Liver (tissue), 9 donors: ENCODE measurements around the gene GOLGA6L7. TPM values are rescaled to one million over a fixed set of nuclear protein-coding genes. Genes with fewer than 3 reads are reported as not detected.

Experiments
- DNase-seq: peaks from one replicate; pipeline ENCODE4 v3.0.0-alpha.2; 2017; ENCODE audit warnings: low spot score
- H3K27ac ChIP-seq, 2 donors: one replicate each; pipeline ENCODE4 v1.7.0; 2013; ENCODE audit warnings: inconsistent platforms in 2 of 2, low read length in 2 of 2, control low read depth in 1 of 2, low read depth in 1 of 2, mild to moderate bottlenecking in 1 of 2
- H3K27me3 ChIP-seq, 4 donors: one replicate each; pipeline versions ENCODE4 v1.6.1 to v1.7.0; 2013; ENCODE audit warnings: low read length in 3 of 4, inconsistent platforms in 1 of 4, mild to moderate bottlenecking in 1 of 4, moderate library complexity in 1 of 4; ENCODE audit not compliant: control insufficient read depth in 4 of 4, insufficient read depth in 4 of 4
- H3K36me3 ChIP-seq, 4 donors: one replicate each; pipeline versions ENCODE4 v1.6.1 to v1.7.0; 2013; ENCODE audit warnings: low read length in 3 of 4, mild to moderate bottlenecking in 3 of 4, low read depth in 1 of 4, moderate library complexity in 1 of 4; ENCODE audit not compliant: control insufficient read depth in 4 of 4, insufficient read depth in 3 of 4
- H3K4me1 ChIP-seq, 4 donors: one replicate each; pipeline versions ENCODE4 v1.6.1 to v1.7.0; 2013; ENCODE audit warnings: low read length in 3 of 4, mild to moderate bottlenecking in 3 of 4, moderate library complexity in 1 of 4; ENCODE audit not compliant: control insufficient read depth in 4 of 4, insufficient read depth in 4 of 4
- H3K4me3 ChIP-seq, 3 donors: one replicate each; pipeline versions ENCODE4 v1.6.1 to v1.7.0; 2013; ENCODE audit warnings: low read length in 3 of 3, control low read depth in 1 of 3, low read depth in 1 of 3, mild to moderate bottlenecking in 1 of 3
- H3K9ac ChIP-seq, 2 donors: one replicate each; pipeline ENCODE4 v1.7.0; 2013; ENCODE audit warnings: low read length in 2 of 2, mild to moderate bottlenecking in 2 of 2, moderate library complexity in 2 of 2, control low read depth in 1 of 2, low read depth in 1 of 2
- H3K9me3 ChIP-seq, 4 donors: one replicate each; pipeline versions ENCODE4 v1.6.1 to v1.7.0; 2013; ENCODE audit warnings: low read length in 3 of 4; ENCODE audit not compliant: control insufficient read depth in 4 of 4
- ATF3 ChIP-seq: IDR thresholded peaks from 2 replicates; pipeline ENCODE4 v1.6.1; 2016; ENCODE audit warnings: antibody characterized with exemption
- EGR1 ChIP-seq, 2 donors: IDR thresholded peaks; 2 replicates each; pipeline ENCODE4 v1.6.1; 2016 to 2018; ENCODE audit warnings: antibody characterized with exemption in 2 of 2, low read depth in 2 of 2
- FOXA1 ChIP-seq: IDR thresholded peaks from 2 replicates; pipeline ENCODE4 v1.6.1; 2016; ENCODE audit warnings: antibody characterized with exemption
- GABPA ChIP-seq, 2 donors: IDR thresholded peaks in 1 of 2; conservative IDR thresholded peaks in 1 of 2; 2 replicates each; pipeline ENCODE4 v1.6.1; 2016; ENCODE audit warnings: antibody characterized with exemption in 2 of 2, mild to moderate bottlenecking in 1 of 2, moderate library complexity in 1 of 2
- HNF4A ChIP-seq, 2 donors: conservative IDR thresholded peaks; 2 replicates each; pipeline ENCODE4 v1.6.1; 2016; ENCODE audit warnings: antibody characterized with exemption in 2 of 2, mild to moderate bottlenecking in 2 of 2
- HNF4G ChIP-seq: IDR thresholded peaks from 2 replicates; pipeline ENCODE4 v1.6.1; 2016; ENCODE audit warnings: antibody characterized with exemption
- JUND ChIP-seq, 2 donors: IDR thresholded peaks; 2 replicates each; pipeline ENCODE4 v1.6.1; 2016; ENCODE audit warnings: antibody characterized with exemption in 2 of 2
- RAD21 ChIP-seq, 2 donors: IDR thresholded peaks; 2 replicates each; pipeline ENCODE4 v1.6.1; 2016; ENCODE audit warnings: antibody characterized with exemption in 2 of 2, mild to moderate bottlenecking in 2 of 2
- RXRA ChIP-seq, 2 donors: IDR thresholded peaks; 2 replicates each; pipeline ENCODE4 v1.6.1; 2017 to 2018; ENCODE audit warnings: antibody characterized with exemption in 2 of 2, mild to moderate bottlenecking in 1 of 2
- SP1 ChIP-seq: IDR thresholded peaks from 2 replicates; pipeline ENCODE4 v1.6.1; 2018; ENCODE audit warnings: antibody characterized with exemption, mild to moderate bottlenecking
- TAF1 ChIP-seq: conservative IDR thresholded peaks from 2 replicates; pipeline ENCODE4 v1.6.1; 2016; ENCODE audit warnings: antibody characterized with exemption, mild to moderate bottlenecking
- WGBS: extraction: QIAGEN DNeasy Blood & Tissue Kit; methylation state at CpG from one replicate; pipeline ENCODE4 v1.1.7; 2013; 5-methylcytosine and 5-hydroxymethylcytosine counted together
- polyA plus RNA-seq, 2 donors: library from polyadenylated mRNA; stranded (reverse) in 1 of 2; unstranded in 1 of 2; fragments of 200-250 nt in 1 of 2; fragments of >200 nt in 1 of 2; fragmentation: Nextera tagmentation in 1 of 2; extraction: Ambion mirVana in 1 of 2; gene quantifications; one replicate each; pipeline versions ENCODE4 v1.2.1 to v1.2.3, GENCODE V29; 2013 to 2015
- total RNA-seq, 2 donors: library from RNA; depleted of rRNA; stranded (reverse); fragments of >200 nt; gene quantifications; one replicate each; pipeline ENCODE4 v1.2.3, GENCODE V29; 2014
- TF ChIP-seq, protein P1 (sequence below): fragments of 150-350 bp; IDR thresholded peaks from 2 replicates; pipeline ENCODE4 v1.5.1; 2017; ENCODE audit warnings: improper control_type of control experiment, low read depth, low read length; ENCODE audit not compliant: missing input control
- TF ChIP-seq, protein P2 (sequence below): IDR thresholded peaks from 2 replicates; pipeline ENCODE4 v1.6.1; 2016; ENCODE audit warnings: antibody characterized with exemption
- TF ChIP-seq, protein P3 (sequence below): IDR thresholded peaks from 2 replicates; pipeline ENCODE4 v1.6.1; 2016; ENCODE audit warnings: antibody characterized with exemption
- donor health status: healthy.
- donor health status: healthy.
- donor health status: healthy.
- donor health status: healthy.
- donor health status: healthy.

GOLGA6L7 gene
- total and polyA plus RNA-seq, 4 donors: not detected

- H3K9ac ChIP-seq: no peak overlapping the region
- TF ChIP-seq, protein P1, sequence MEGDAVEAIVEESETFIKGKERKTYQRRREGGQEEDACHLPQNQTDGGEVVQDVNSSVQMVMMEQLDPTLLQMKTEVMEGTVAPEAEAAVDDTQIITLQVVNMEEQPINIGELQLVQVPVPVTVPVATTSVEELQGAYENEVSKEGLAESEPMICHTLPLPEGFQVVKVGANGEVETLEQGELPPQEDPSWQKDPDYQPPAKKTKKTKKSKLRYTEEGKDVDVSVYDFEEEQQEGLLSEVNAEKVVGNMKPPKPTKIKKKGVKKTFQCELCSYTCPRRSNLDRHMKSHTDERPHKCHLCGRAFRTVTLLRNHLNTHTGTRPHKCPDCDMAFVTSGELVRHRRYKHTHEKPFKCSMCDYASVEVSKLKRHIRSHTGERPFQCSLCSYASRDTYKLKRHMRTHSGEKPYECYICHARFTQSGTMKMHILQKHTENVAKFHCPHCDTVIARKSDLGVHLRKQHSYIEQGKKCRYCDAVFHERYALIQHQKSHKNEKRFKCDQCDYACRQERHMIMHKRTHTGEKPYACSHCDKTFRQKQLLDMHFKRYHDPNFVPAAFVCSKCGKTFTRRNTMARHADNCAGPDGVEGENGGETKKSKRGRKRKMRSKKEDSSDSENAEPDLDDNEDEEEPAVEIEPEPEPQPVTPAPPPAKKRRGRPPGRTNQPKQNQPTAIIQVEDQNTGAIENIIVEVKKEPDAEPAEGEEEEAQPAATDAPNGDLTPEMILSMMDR: no peak
- TF ChIP-seq, protein P2, sequence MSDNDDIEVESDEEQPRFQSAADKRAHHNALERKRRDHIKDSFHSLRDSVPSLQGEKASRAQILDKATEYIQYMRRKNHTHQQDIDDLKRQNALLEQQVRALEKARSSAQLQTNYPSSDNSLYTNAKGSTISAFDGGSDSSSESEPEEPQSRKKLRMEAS: no peak
- no peak for TF ChIP-seq FOXA1
- H3K9me3 ChIP-seq: no peaks in the 10 kb centered on the region
- H3K36me3 ChIP-seq: no peaks in the 10 kb centered on the region
- WGBS: 92% methylated on average over 15 of the region's 15 CpGs
- no peak for DNase-seq
- H3K27ac ChIP-seq: no peak overlapping the region
- H3K4me1 ChIP-seq: no peaks in the 10 kb centered on the region
- H3K4me3 ChIP-seq: no peak overlapping the region
- H3K27me3 ChIP-seq: no peaks in the 10 kb centered on the region
Measured at GRCh38 chr15:28878209-28878608, 29.8 kb upstream of the GOLGA6L7 start.

DNA sequence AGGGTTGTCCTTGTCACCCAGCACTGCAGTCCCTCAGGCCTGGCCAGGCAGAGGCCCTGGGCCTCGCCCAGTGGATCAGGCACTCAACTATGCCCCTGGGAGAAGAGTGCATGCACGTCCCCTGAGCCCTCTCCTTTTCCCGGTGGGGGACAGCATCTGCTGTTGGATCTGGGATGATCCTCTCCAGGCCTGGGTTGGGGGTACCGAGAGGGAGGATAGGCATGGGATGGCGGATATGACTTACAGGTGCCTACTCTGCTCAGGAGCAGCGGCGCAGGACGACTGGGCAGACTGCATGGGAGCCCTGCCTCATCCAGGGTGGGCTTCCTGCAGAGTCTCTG lies 28.4 kb upstream of the GOLGA6L7 start:
- no peak overlapping the region for H3K4me3 ChIP-seq
- WGBS: 92% methylated on average over 8 of the region's 8 CpGs
- H3K36me3 ChIP-seq: no peaks in the 10 kb centered on the region
- no peaks in the 10 kb centered on the region for H3K9me3 ChIP-seq
- TF ChIP-seq RAD21 (IDR thresholded peaks at IDR 0.05) (no peak), FOXA1 (no peak), RXRA (IDR thresholded peaks at IDR 0.05) (no peak)
- TF ChIP-seq, protein P2: no peak
- DNase-seq: no peak
- no peak overlapping the region for H3K9ac ChIP-seq
- no peak overlapping the region for H3K27ac ChIP-seq
- H3K27me3 ChIP-seq: no peaks in the 10 kb centered on the region
- H3K4me1 ChIP-seq: no peaks in the 10 kb centered on the region

GRCh38 chr15:28876131-28876844 lies 27.8 kb upstream of the GOLGA6L7 start:
- Histone ChIP-seq H3K9me3 (peaks cover 0 to 2% (median 0%) of the 10 kb centered on the region in 4 donors), H3K4me3 (no peak overlapping the region), H3K4me1 (no peaks in the 10 kb centered on the region), H3K27ac (no peak overlapping the region), H3K36me3 (no peaks in the 10 kb centered on the region), H3K27me3 (no peaks in the 10 kb centered on the region), H3K9ac (no peak overlapping the region)
- WGBS: 84% methylated on average over 14 of the region's 14 CpGs
- no peak for DNase-seq
- TF ChIP-seq RXRA (IDR thresholded peaks at IDR 0.05) (no peak), TAF1 (no peak)

DNA sequence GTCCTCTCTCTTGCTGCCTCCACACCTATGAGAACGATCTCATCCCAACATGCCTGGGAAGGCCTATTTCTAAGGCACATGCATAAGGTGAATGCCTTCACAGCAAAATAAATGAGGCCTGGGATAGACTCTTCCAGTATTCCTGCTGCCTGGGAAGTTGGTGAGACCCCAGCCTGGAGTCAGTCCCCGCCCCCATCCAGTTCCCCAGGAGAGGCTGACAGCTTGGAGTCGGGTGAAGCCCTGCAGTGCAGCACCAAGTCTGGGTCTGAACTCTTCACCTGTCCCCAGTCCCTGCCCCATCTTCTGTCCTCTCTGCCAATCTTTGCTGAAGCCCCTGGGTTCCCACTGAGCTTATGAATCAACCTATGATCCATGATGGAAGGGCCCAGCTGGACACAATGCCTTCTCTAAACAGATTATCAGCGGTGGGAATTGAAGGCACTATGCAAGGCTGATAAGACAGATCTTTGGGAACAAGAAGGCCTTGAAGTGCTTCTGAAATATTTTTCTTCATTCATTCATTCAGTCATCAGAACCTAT lies 27.1 kb upstream of the GOLGA6L7 start:
- H3K27ac ChIP-seq: no peak overlapping the region
- WGBS: 88% methylated on average over 4 of the region's 4 CpGs
- peaks cover 0 to 3% (median 1%) of the 10 kb centered on the region in 4 donors for H3K9me3 ChIP-seq
- H3K27me3 ChIP-seq: no peaks in the 10 kb centered on the region
- no peak overlapping the region for H3K4me3 ChIP-seq
- no peaks in the 10 kb centered on the region for H3K4me1 ChIP-seq
- H3K36me3 ChIP-seq: no peaks in the 10 kb centered on the region
- no peak overlapping the region for H3K9ac ChIP-seq
- DNase-seq: no peak
- TF ChIP-seq JUND (IDR thresholded peaks at IDR 0.05): no peak
- TF ChIP-seq SP1: no peak
- no peak for TF ChIP-seq HNF4A (conservative IDR thresholded peaks at IDR 0.05)
- TF ChIP-seq, protein P3, sequence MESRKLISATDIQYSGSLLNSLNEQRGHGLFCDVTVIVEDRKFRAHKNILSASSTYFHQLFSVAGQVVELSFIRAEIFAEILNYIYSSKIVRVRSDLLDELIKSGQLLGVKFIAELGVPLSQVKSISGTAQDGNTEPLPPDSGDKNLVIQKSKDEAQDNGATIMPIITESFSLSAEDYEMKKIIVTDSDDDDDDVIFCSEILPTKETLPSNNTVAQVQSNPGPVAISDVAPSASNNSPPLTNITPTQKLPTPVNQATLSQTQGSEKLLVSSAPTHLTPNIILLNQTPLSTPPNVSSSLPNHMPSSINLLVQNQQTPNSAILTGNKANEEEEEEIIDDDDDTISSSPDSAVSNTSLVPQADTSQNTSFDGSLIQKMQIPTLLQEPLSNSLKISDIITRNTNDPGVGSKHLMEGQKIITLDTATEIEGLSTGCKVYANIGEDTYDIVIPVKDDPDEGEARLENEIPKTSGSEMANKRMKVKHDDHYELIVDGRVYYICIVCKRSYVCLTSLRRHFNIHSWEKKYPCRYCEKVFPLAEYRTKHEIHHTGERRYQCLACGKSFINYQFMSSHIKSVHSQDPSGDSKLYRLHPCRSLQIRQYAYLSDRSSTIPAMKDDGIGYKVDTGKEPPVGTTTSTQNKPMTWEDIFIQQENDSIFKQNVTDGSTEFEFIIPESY: no peak
- TF ChIP-seq FOXA1: no peak
- TF ChIP-seq GABPA (IDR thresholded peaks at IDR 0.05 in 1 of 2, conservative IDR thresholded peaks at IDR 0.05 in 1 of 2): no peak
- no peak for TF ChIP-seq HNF4G
- TF ChIP-seq, protein P2: no peak
- TF ChIP-seq RAD21 (IDR thresholded peaks at IDR 0.05): no peak
- no peak for TF ChIP-seq EGR1 (IDR thresholded peaks at IDR 0.05; ENCODE audit: low read depth in 2 of 2)
- no peak for TF ChIP-seq TAF1
- TF ChIP-seq ATF3: no peak
